Kidney (tissue), 14 donors: ENCODE measurements around the gene UTP4. TPM values are rescaled to one million over a fixed set of nuclear protein-coding genes. Genes with fewer than 3 reads are reported as not detected.

ENCODE experiments used
- DNase-seq, 5 donors: peaks; one replicate each; pipeline ENCODE4 v3.0.0-alpha.2; 2013 to 2020
- FAIRE-seq: peaks from 2 replicates; lab custom pipeline; 2012; peaks lifted over from hg19 to GRCh38; lab: Jason Lieb, UNC
- H3K27ac ChIP-seq, 2 donors: one replicate each; pipeline ENCODE4 v1.7.0; 2013; ENCODE audit warnings: low read depth in 2 of 2, low read length in 2 of 2, inconsistent platforms in 1 of 2
- H3K27me3 ChIP-seq: one replicate; pipeline ENCODE4 v1.7.1; 2013; ENCODE audit warnings: low read length, inconsistent platforms; ENCODE audit not compliant: control insufficient read depth, insufficient read depth
- H3K36me3 ChIP-seq, 3 donors: one replicate each; pipeline versions ENCODE4 v1.7.0 to v1.7.1; 2013; ENCODE audit warnings: low read length in 3 of 3, control low read depth in 1 of 3, inconsistent platforms in 1 of 3; ENCODE audit not compliant: insufficient read depth in 3 of 3, control insufficient read depth in 2 of 3
- H3K4me1 ChIP-seq, 3 donors: one replicate each; pipeline versions ENCODE4 v1.7.0 to v1.7.1; 2013; ENCODE audit warnings: low read length in 3 of 3, inconsistent platforms in 1 of 3, low read depth in 1 of 3; ENCODE audit not compliant: control insufficient read depth in 2 of 3, insufficient read depth in 2 of 3
- H3K4me3 ChIP-seq, 3 donors: one replicate each; pipeline versions ENCODE4 v1.7.0 to v1.8.1; 2013; ENCODE audit warnings: low read length in 3 of 3, control low read depth in 1 of 3, inconsistent platforms in 1 of 3
- H3K9ac ChIP-seq, 3 donors: one replicate each; pipeline versions ENCODE4 v1.7.0 to v1.7.1; 2013; ENCODE audit warnings: low read length in 3 of 3, control low read depth in 1 of 3, inconsistent platforms in 1 of 3
- H3K9me3 ChIP-seq, 3 donors: one replicate each; pipeline versions ENCODE4 v1.7.0 to v1.7.1; 2013; ENCODE audit warnings: low read length in 3 of 3, control low read depth in 1 of 3, inconsistent platforms in 1 of 3; ENCODE audit not compliant: control insufficient read depth in 2 of 3, insufficient read depth in 1 of 3
- intact Hi-C: fragments of 100-400 bp; cut with DNase I; formaldehyde crosslinking; loops from one replicate; pipeline ENCODE4 v1.11.1; 2022
- polyA plus RNA-seq: library from polyadenylated mRNA; stranded (reverse); fragments of 350-450 nt; fragmentation: Illumina TruSeq; extraction: RNeasy Lipid Tissue Mini Kit (QIAGEN cat#74804); gene quantifications from one replicate; pipeline ENCODE4 v1.2.3, GENCODE V29; 2014; ENCODE audit warnings: low read depth, low replicate concordance; ENCODE audit not compliant: insufficient read depth
- total RNA-seq: library from RNA; stranded (reverse); fragmentation: NEBNext Ultra II Directional; extraction: Animal tissue kit (Norgen Biotek cat#: 25700); gene quantifications from one replicate; pipeline ENCODE4 v1.2.1, GENCODE V29; 2021
- TF ChIP-seq, protein P1 (sequence below): IDR thresholded peaks from 3 replicates; pipeline ENCODE4 v1.5.1; 2012; ENCODE audit warnings: mild to moderate bottlenecking, moderate library complexity, borderline replicate concordance; ENCODE audit not compliant: insufficient read depth; ENCODE audit errors: extremely low read depth
- donor health status: control.
- donor health status: control.
- donor health status: control.
- donor health status: control.
- donor health status: control.
- donor health status: DM: yes; HTN: yes; CAD: no.
- donor health status: Normal renal cell carcinoma (clear cell type).

The UTP4 gene
- total and polyA plus RNA-seq, 2 donors from 2014 or later, result 41.7 to 57.2 TPM

DNA sequence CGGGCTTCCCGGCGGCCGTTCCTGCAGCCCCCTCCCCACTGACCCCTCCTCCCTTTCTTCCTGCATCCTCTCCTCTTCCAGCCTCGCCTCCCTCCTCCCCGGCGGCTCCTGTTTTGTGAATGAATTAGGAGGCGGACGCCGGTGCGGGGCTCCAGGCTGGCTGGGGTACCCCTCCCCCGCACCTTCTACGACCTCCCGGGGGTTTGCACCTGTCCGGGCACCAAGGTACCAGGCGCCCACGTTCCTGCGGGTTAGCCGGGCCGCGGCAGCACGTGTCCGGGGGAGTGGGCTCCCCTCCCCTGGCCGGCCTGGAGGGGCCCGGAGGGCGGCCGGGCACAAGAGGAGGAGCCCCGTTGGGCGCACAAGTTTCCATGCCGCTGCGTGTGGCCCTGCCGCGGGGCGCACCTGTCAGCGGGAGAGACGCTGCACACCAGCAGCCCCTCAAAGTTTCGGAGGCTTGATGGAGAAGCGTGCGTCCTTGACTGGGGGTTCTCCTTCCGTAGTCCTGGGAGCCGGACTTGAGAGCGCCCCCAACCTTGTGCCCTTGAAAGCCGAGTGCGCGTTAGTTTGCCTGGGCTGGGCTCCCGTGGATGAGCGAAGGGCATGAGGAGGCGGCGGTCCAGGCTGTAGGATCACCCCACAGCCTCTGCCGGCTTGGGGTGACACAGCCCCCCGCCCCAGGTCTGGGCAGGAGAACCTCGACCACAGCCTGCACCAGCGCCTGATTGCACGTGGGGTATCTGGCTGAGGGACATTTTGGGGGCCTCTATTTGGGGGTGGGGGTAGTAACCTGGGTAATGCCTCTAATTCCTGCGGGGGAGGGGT is 25.7 kb upstream of the UTP4 start:
- peaks cover 0 to 18% (median 0%) of the 10 kb centered on the region in 3 donors for H3K4me1 ChIP-seq
- no peak overlapping the region for H3K9ac ChIP-seq
- FAIRE-seq, result no peak
- intact Hi-C loops, result no loop called here
- H3K27me3 ChIP-seq, result no peaks in the 10 kb centered on the region
- peak in 3 of 5 donors; percentile 37 to 72 (median 45) for DNase-seq
- H3K9me3 ChIP-seq, result no peaks in the 10 kb centered on the region
- peaks cover 0 to 6% (median 2%) of the 10 kb centered on the region in 3 donors for H3K36me3 ChIP-seq
- H3K27ac ChIP-seq, result no peak overlapping the region
- TF ChIP-seq, protein P1, sequence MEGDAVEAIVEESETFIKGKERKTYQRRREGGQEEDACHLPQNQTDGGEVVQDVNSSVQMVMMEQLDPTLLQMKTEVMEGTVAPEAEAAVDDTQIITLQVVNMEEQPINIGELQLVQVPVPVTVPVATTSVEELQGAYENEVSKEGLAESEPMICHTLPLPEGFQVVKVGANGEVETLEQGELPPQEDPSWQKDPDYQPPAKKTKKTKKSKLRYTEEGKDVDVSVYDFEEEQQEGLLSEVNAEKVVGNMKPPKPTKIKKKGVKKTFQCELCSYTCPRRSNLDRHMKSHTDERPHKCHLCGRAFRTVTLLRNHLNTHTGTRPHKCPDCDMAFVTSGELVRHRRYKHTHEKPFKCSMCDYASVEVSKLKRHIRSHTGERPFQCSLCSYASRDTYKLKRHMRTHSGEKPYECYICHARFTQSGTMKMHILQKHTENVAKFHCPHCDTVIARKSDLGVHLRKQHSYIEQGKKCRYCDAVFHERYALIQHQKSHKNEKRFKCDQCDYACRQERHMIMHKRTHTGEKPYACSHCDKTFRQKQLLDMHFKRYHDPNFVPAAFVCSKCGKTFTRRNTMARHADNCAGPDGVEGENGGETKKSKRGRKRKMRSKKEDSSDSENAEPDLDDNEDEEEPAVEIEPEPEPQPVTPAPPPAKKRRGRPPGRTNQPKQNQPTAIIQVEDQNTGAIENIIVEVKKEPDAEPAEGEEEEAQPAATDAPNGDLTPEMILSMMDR, result no peak
- peak overlapping the region in 2 of 3 donors; percentile 2 to 41 for H3K4me3 ChIP-seq

DNA sequence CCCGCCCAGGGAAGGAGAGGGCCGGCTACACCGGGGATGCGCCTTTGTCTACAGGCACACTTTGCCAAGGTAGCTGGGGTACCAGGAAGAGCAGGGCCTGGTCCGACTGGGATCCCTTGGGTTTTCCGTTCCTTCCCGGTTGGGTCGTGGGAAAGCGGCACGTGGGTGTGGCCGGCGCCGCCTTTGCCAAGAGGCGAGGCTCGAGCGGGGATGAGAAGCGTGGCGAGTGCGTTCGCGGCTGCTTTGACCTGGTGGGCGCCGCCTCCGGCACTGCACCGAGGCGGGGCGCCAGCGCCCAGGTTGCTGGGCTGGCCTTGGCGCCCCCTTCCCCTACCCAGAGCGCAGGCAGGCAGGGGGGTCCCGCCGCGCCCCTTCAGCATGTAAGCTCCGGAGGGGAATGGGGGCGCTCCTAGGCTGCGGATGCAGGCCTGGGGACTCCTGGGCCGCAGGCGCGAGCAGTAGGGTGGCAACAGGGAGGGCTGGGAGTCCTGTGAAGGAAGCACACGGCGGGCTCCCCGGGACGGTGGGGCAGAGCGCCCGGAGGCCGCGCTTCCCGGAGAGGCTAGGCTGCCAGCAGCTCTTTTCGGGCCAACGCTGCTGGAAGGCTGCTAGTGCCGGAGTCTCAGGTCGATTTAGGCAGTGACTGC is 25.0 kb upstream of the UTP4 start:
- H3K27ac ChIP-seq, result no peak overlapping the region
- intact Hi-C loops, result no loop called here
- H3K4me1 ChIP-seq, result peaks cover 0 to 18% (median 0%) of the 10 kb centered on the region in 3 donors
- no peak overlapping the region for H3K9ac ChIP-seq
- H3K27me3 ChIP-seq, result no peaks in the 10 kb centered on the region
- H3K4me3 ChIP-seq, result peak overlapping the region in 1 of 3 donors; percentile 41
- TF ChIP-seq, protein P1, result no peak
- DNase-seq (peak in 4 of 5 donors; percentile 27 to 55 (median 40)), FAIRE-seq (no peak)
- peaks cover 0 to 7% (median 2%) of the 10 kb centered on the region in 3 donors for H3K36me3 ChIP-seq
- no peaks in the 10 kb centered on the region for H3K9me3 ChIP-seq

DNA sequence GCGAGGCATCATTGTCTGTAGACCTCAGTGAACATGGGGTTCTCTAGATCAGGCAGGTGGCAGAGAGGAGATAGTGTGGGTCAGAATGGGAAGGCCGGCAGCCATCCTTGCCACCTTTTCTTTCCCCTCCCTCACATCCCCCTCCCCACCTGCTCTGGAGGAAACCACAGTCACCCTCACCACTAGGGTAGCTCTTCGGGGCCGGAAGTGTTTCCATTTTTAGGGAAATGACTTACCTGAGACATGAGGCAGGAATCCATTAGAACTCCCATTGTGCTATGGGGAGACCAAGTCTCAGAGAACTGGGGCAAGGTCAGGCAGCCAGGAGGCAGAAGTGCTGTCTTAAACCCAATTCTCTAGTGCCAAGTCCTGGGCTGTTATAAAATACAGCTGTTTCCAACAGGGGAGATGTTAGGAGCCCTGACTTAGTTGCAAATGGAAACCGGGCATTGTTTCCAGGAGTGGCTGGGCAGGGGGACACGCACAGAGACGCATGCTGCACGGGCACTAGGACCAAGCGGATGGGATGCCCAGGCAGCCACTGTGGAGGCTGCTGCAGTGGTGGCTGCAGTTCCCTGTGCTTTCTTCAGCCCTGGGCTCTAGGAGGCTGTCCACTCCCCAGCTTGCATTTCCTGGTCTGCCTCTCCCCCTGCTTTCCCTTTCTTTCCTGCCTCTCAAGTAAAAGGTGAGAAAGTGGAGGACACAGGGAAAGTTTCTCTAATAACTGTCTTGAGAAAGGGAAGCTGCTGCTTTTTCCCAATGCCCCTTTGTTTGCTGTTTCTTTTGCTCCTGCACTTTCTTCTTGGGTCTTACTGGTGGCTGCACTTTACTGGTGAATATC is 24.2 kb upstream of the UTP4 start:
- Histone ChIP-seq H3K4me3 (no peak overlapping the region), H3K36me3 (peaks cover 0 to 7% (median 2%) of the 10 kb centered on the region in 3 donors), H3K9ac (no peak overlapping the region), H3K27ac (no peak overlapping the region), H3K4me1 (peaks cover 0 to 18% (median 6%) of the 10 kb centered on the region in 3 donors), H3K9me3 (no peaks in the 10 kb centered on the region), H3K27me3 (no peaks in the 10 kb centered on the region)
- intact Hi-C loops, result no loop called here
- DNase-seq (peak in 2 of 5 donors; percentile 41 to 42), FAIRE-seq (no peak)
- TF ChIP-seq, protein P1, result no peak
